ENCODE results near the gene ST8SIA4. TPM values are rescaled to one million over a fixed set of nuclear protein-coding genes. Genes with fewer than 3 reads are reported as not detected.

The ST8SIA4 gene
- total RNA-seq, 2 donors from 2014 or later = 127 to 148 TPM

- Mint-ChIP-seq H3K27ac (peak overlapping the region; percentile 76 to 97), H3K27me3 (no peaks in the 10 kb centered on the region), H3K36me3 (peaks cover 10% of the 10 kb centered on the region), H3K4me1 (ENCODE audit: low read depth in 2 of 2) (peaks cover 43 to 47% of the 10 kb centered on the region in 2 donors), H3K4me3 (peak overlapping the region; percentile 68), H3K9me3 (no peaks in the 10 kb centered on the region)
- peak in 1 of 2 donors; percentile 58 for ATAC-seq
- DNase-seq (ENCODE audit: low spot score) = no peak
These were observed 125.3 kb downstream of the ST8SIA4 start for GRCh38 chr5:100777680-100778300.

- no peak for DNase-seq (ENCODE audit: low spot score)
- Mint-ChIP-seq H3K36me3 (peaks cover 3% of the 10 kb centered on the region), H3K27me3 (no peaks in the 10 kb centered on the region), H3K4me1 (ENCODE audit: low read depth in 2 of 2) (peaks cover 34 to 38% of the 10 kb centered on the region in 2 donors), H3K27ac (peak overlapping the region in 1 of 2 donors; percentile 84), H3K4me3 (no peak overlapping the region), H3K9me3 (no peaks in the 10 kb centered on the region)
- no peak for ATAC-seq
These were observed 127.6 kb downstream of the ST8SIA4 start for GRCh38 chr5:100775533-100775855.

- Mint-ChIP-seq H3K27ac (no peak overlapping the region), H3K4me3 (no peak overlapping the region), H3K36me3 (peaks cover 6% of the 10 kb centered on the region), H3K27me3 (peaks cover 3 to 8% of the 10 kb centered on the region in 2 donors), H3K9me3 (no peaks in the 10 kb centered on the region), H3K4me1 (ENCODE audit: low read depth in 2 of 2) (peaks cover 10 to 14% of the 10 kb centered on the region in 2 donors)
- ATAC-seq (no peak), DNase-seq (ENCODE audit: low spot score) (no peak)
These were observed 130.5 kb downstream of the ST8SIA4 start for GRCh38 chr5:100772548-100772947.

GRCh38 chr5:100772006-100772405 lies 131.1 kb downstream of the ST8SIA4 start:
- peaks cover 3 to 8% of the 10 kb centered on the region in 2 donors for H3K27me3 Mint-ChIP-seq
- no peak overlapping the region for H3K4me3 Mint-ChIP-seq
- H3K27ac Mint-ChIP-seq = no peak overlapping the region
- ATAC-seq (no peak), DNase-seq (ENCODE audit: low spot score) (no peak)
- H3K9me3 Mint-ChIP-seq = no peaks in the 10 kb centered on the region
- H3K4me1 Mint-ChIP-seq (ENCODE audit: low read depth in 2 of 2) = peaks cover 7 to 13% of the 10 kb centered on the region in 2 donors
- peaks cover 6% of the 10 kb centered on the region for H3K36me3 Mint-ChIP-seq

- Mint-ChIP-seq H3K27ac (no peak overlapping the region), H3K4me1 (ENCODE audit: low read depth in 2 of 2) (peaks cover 7 to 10% of the 10 kb centered on the region in 2 donors), H3K9me3 (no peaks in the 10 kb centered on the region), H3K27me3 (peaks cover 3 to 8% of the 10 kb centered on the region in 2 donors), H3K4me3 (no peak overlapping the region), H3K36me3 (peaks cover 6% of the 10 kb centered on the region)
- ATAC-seq (no peak), DNase-seq (ENCODE audit: low spot score) (no peak)
These were observed 131.9 kb downstream of the ST8SIA4 start for GRCh38 chr5:100771181-100771580.

- Mint-ChIP-seq H3K4me3 (no peak overlapping the region), H3K9me3 (no peaks in the 10 kb centered on the region), H3K36me3 (peaks cover 6% of the 10 kb centered on the region), H3K4me1 (ENCODE audit: low read depth in 2 of 2) (no peaks in the 10 kb centered on the region), H3K27ac (no peak overlapping the region), H3K27me3 (peaks cover 3 to 8% of the 10 kb centered on the region in 2 donors)
- no peak for DNase-seq (ENCODE audit: low spot score)
- ATAC-seq = no peak
These were observed 134.9 kb downstream of the ST8SIA4 start for GRCh38 chr5:100768221-100768620.

GRCh38 chr5:100762995-100763394 lies 140.1 kb downstream of the ST8SIA4 start:
- DNase-seq (ENCODE audit: low spot score) (no peak), ATAC-seq (no peak)
- H3K4me1 Mint-ChIP-seq (ENCODE audit: low read depth in 2 of 2) = no peaks in the 10 kb centered on the region
- no peak overlapping the region for H3K4me3 Mint-ChIP-seq
- peaks cover 0 to 2% of the 10 kb centered on the region in 2 donors for H3K27me3 Mint-ChIP-seq
- no peaks in the 10 kb centered on the region for H3K9me3 Mint-ChIP-seq
- H3K36me3 Mint-ChIP-seq = no peaks in the 10 kb centered on the region
- no peak overlapping the region for H3K27ac Mint-ChIP-seq

GRCh38 chr5:100762108-100762507 lies 141.0 kb downstream of the ST8SIA4 start:
- no peak for ATAC-seq
- Mint-ChIP-seq H3K36me3 (no peaks in the 10 kb centered on the region), H3K4me1 (ENCODE audit: low read depth in 2 of 2) (no peaks in the 10 kb centered on the region), H3K9me3 (no peaks in the 10 kb centered on the region), H3K4me3 (no peak overlapping the region), H3K27ac (no peak overlapping the region), H3K27me3 (peaks cover 0 to 2% of the 10 kb centered on the region in 2 donors)
- no peak for DNase-seq (ENCODE audit: low spot score)

- Mint-ChIP-seq H3K4me3 (no peak overlapping the region), H3K4me1 (ENCODE audit: low read depth in 2 of 2) (no peaks in the 10 kb centered on the region), H3K27me3 (peaks cover 0 to 2% of the 10 kb centered on the region in 2 donors)
These were observed 141.9 kb downstream of the ST8SIA4 start for GRCh38 chr5:100761192-100761591.

GRCh38 chr5:100760688-100761087 lies 142.4 kb downstream of the ST8SIA4 start:
- Mint-ChIP-seq H3K9me3 (no peaks in the 10 kb centered on the region), H3K27me3 (peaks cover 0 to 2% of the 10 kb centered on the region in 2 donors), H3K4me1 (ENCODE audit: low read depth in 2 of 2) (no peaks in the 10 kb centered on the region), H3K36me3 (no peaks in the 10 kb centered on the region), H3K27ac (no peak overlapping the region), H3K4me3 (no peak overlapping the region)
- no peak for ATAC-seq
- no peak for DNase-seq (ENCODE audit: low spot score)

More at GRCh38 chr5:100761192-100761591, 141.9 kb downstream of the ST8SIA4 start:
- Mint-ChIP-seq H3K36me3 (no peaks in the 10 kb centered on the region), H3K9me3 (no peaks in the 10 kb centered on the region), H3K27ac (no peak overlapping the region)
- no peak for DNase-seq (ENCODE audit: low spot score)
- no peak for ATAC-seq

- no peaks in the 10 kb centered on the region for H3K36me3 Mint-ChIP-seq
- ATAC-seq = no peak
These were observed 144.3 kb downstream of the ST8SIA4 start for GRCh38 chr5:100758780-100759179.

GRCh38 chr5:100758306-100758705 lies 144.8 kb downstream of the ST8SIA4 start:
- Mint-ChIP-seq H3K4me1 (ENCODE audit: low read depth in 2 of 2) (no peaks in the 10 kb centered on the region), H3K4me3 (no peak overlapping the region), H3K27me3 (peaks cover 2 to 4% of the 10 kb centered on the region in 2 donors), H3K36me3 (no peaks in the 10 kb centered on the region), H3K27ac (no peak overlapping the region), H3K9me3 (no peaks in the 10 kb centered on the region)
- DNase-seq (ENCODE audit: low spot score) = no peak
- no peak for ATAC-seq

More at GRCh38 chr5:100758780-100759179, 144.3 kb downstream of the ST8SIA4 start:
- Mint-ChIP-seq H3K27ac (no peak overlapping the region), H3K9me3 (no peaks in the 10 kb centered on the region), H3K4me1 (ENCODE audit: low read depth in 2 of 2) (no peaks in the 10 kb centered on the region), H3K27me3 (peaks cover 2 to 4% of the 10 kb centered on the region in 2 donors), H3K4me3 (no peak overlapping the region)
- no peak for DNase-seq (ENCODE audit: low spot score)

- ATAC-seq = no peak
These were observed 145.5 kb downstream of the ST8SIA4 start for GRCh38 chr5:100757618-100758017.

More at GRCh38 chr5:100757618-100758017, 145.5 kb downstream of the ST8SIA4 start:
- DNase-seq (ENCODE audit: low spot score) = no peak
- H3K36me3 Mint-ChIP-seq = no peaks in the 10 kb centered on the region
- H3K27ac Mint-ChIP-seq = no peak overlapping the region
- H3K27me3 Mint-ChIP-seq = peaks cover 2 to 4% of the 10 kb centered on the region in 2 donors
- no peaks in the 10 kb centered on the region for H3K4me1 Mint-ChIP-seq (ENCODE audit: low read depth in 2 of 2)
- H3K9me3 Mint-ChIP-seq = no peaks in the 10 kb centered on the region
- H3K4me3 Mint-ChIP-seq = no peak overlapping the region

All from natural killer cell treated with Interleukin-12 subunit alpha and Interleukin-12 subunit beta and Interleukin-15 and Interleukin-18, amount 100 ng/mL, for 72 hours (primary cell).